ENCODE results near the gene RFPL2. TPM values are rescaled to one million over a fixed set of nuclear protein-coding genes. Genes with fewer than 3 reads are reported as not detected.
"Not testable (repeated sequence)": the region's sequence is repeated elsewhere in the genome, so short reads cannot be mapped to it uniquely, and the experiment has no call there.

RFPL2 gene
- polyA plus RNA-seq, 4 donors = 0.10 to 0.19 TPM; not detected in 2

DNA sequence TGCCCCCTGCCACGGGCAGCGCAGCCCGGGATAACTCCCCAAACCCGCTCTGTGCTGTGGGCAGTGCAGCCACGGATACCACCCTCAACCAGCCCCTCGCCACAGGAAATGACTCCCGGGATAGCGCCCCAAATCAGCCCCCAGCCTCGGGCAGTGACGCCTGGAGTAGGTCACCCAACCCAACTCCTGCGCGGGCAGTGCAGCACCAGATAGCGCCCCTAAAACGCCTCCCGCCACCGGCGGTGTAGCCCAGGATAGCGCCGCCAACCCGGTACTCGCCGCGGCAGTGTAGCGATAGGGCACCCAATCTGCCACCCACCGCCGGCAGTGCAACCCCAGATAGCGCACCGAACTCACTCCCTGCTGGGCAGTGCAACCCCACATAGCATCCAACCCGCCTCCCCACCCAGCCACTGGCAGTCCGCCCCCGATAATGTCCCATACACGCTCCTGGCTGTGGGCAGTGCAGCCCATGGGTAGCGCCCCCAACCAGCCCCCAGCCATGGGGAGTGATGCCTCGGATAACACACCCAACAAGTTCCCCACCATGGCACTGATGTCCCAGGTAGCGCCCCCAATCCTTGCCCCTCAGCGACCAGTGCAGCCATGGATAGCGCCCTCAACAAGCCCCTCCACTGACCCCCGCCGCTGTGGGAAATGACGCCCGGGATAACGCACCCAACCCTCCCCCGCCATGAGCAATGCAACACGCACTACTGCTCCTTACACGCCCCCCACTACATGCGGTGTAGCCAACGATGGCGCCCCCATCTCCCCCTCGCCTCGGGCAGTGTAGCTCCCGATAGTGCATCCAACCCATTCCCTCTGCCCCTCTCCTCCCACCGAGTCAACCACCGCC, 1.5 kb downstream of the RFPL2 start:
- Histone ChIP-seq H3K4me3 (ENCODE audit: low read depth in 1 of 3, low read length in 3 of 3) (peak overlapping the region in 2 of 3 donors; percentile 26 to 40), H3K27me3 (ENCODE audit: control insufficient read depth in 3 of 3, insufficient read depth in 3 of 3, low read length in 3 of 3) (peaks cover 0 to 12% (median 2%) of the 10 kb centered on the region in 3 donors), H3K27ac (ENCODE audit: low read depth in 1 of 3, low read length in 2 of 3) (no peak overlapping the region), H3K36me3 (ENCODE audit: control insufficient read depth in 3 of 3, insufficient read depth in 2 of 3, low read depth in 1 of 3, low read length in 3 of 3) (no peaks in the 10 kb centered on the region), H3K4me1 (ENCODE audit: control insufficient read depth in 3 of 3, insufficient read depth in 2 of 3, low read depth in 1 of 3, low read length in 2 of 3) (peaks cover 0 to 10% (median 0%) of the 10 kb centered on the region in 3 donors), H3K9me3 (ENCODE audit: control insufficient read depth in 2 of 2, insufficient read depth in 1 of 2, low read depth in 1 of 2, low read length in 1 of 2) (no peaks in the 10 kb centered on the region)
- peak in 1 of 2 donors; percentile 27 for DNase-seq
- no peak for FAIRE-seq
- 33 to 40% (median 35%) methylated on average over 47 to 53 of the region's 53 CpGs for WGBS, 3 donors

DNA sequence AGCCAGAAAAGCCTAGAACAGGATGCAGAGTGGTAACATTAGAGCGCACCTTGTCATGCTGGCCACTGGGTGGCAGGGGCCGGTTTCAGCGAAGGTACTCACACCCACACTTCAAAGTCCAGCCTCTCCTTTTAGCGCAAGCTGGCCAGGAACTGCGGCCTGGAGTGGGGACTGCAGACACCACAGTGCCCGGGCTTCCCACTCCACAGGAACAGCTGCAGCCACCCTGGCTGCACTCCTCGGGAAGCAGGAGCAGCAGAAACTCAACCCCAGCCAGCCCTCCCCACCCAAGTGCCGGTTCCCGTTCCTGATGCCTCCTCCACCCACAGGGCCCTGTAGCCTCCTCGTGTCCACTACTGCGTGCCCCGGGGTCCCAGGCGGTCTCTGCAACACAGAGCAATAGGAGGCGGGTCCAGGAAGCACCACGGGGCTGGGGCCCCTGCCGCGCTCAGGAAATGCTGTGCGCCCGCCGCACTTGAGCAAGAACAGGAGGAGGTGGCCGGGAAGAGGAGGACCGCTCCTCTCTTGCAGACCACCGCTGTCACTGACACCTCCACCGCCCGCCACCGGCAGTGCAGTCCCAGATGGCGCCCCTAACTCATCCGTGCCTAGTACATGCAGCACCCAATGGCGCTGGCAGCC, 2.2 kb downstream of the RFPL2 start:
- Histone ChIP-seq H3K4me1 (ENCODE audit: control insufficient read depth in 3 of 3, insufficient read depth in 2 of 3, low read depth in 1 of 3, low read length in 2 of 3) (peaks cover 0 to 10% (median 0%) of the 10 kb centered on the region in 3 donors), H3K9me3 (ENCODE audit: control insufficient read depth in 2 of 2, insufficient read depth in 1 of 2, low read depth in 1 of 2, low read length in 1 of 2) (no peaks in the 10 kb centered on the region), H3K27ac (ENCODE audit: low read depth in 1 of 3, low read length in 2 of 3) (no peak overlapping the region), H3K4me3 (ENCODE audit: low read depth in 1 of 3, low read length in 3 of 3) (peak overlapping the region in 2 of 3 donors; percentile 26 to 40), H3K27me3 (ENCODE audit: control insufficient read depth in 3 of 3, insufficient read depth in 3 of 3, low read length in 3 of 3) (peaks cover 0 to 12% (median 5%) of the 10 kb centered on the region in 3 donors), H3K36me3 (ENCODE audit: control insufficient read depth in 3 of 3, insufficient read depth in 2 of 3, low read depth in 1 of 3, low read length in 3 of 3) (no peaks in the 10 kb centered on the region)
- FAIRE-seq (no peak), DNase-seq (peak; percentile 84 to 87)
- WGBS, 3 donors = 4 to 19% (median 8%) methylated on average over 21 to 29 of the region's 29 CpGs

DNA sequence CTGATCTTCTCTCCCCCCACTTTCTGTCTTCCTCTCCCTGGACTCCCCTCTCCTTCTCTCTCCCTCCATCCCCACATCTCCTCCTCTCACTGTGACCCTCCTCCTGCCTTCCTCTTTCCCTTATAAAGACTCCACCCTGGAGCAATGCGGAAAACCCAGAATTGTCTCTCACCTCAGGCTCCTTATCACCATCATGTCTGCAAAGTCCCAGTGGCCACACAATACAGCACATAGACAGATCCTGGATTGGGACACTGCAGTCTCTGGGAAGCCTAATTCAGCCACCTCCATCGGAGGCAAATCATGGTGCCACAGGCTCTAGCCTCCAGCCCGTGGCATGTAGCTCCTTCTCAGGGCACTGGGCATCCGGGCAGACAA, 2.7 kb downstream of the RFPL2 start:
- Histone ChIP-seq H3K27me3 (ENCODE audit: control insufficient read depth in 3 of 3, insufficient read depth in 3 of 3, low read length in 3 of 3) (peaks cover 0 to 12% (median 5%) of the 10 kb centered on the region in 3 donors), H3K9me3 (ENCODE audit: control insufficient read depth in 2 of 2, insufficient read depth in 1 of 2, low read depth in 1 of 2, low read length in 1 of 2) (no peaks in the 10 kb centered on the region), H3K36me3 (ENCODE audit: control insufficient read depth in 3 of 3, insufficient read depth in 2 of 3, low read depth in 1 of 3, low read length in 3 of 3) (no peaks in the 10 kb centered on the region), H3K27ac (ENCODE audit: low read depth in 1 of 3, low read length in 2 of 3) (no peak overlapping the region), H3K4me1 (ENCODE audit: control insufficient read depth in 3 of 3, insufficient read depth in 2 of 3, low read depth in 1 of 3, low read length in 2 of 3) (peaks cover 0 to 10% (median 0%) of the 10 kb centered on the region in 3 donors), H3K4me3 (ENCODE audit: low read depth in 1 of 3, low read length in 3 of 3) (no peak overlapping the region)
- WGBS, 3 donors = 14 to 26% (median 19%) methylated on average over 4 of the region's 4 CpGs
- no peak for FAIRE-seq
- no peak for DNase-seq

DNA sequence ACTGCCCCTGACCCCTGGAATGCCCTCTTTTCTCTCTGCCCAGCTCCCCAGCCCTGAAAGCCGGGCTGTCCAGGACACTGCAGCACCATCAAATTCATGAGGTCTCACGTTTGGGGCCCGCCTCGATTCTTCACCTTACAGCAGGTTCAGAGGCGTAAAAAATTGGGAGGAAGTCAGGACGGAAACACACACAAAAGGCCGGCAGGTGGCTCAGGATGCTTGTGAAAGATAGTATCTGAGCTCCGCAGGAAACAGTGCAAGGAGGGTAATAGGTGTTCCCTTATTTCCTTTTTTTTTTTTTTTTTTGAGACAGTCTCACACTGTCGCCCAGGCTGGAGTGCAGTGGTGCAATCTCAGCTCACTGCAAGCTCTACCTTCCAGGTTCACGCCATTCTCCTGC, 4.1 kb downstream of the RFPL2 start:
- peaks cover 0 to 12% (median 5%) of the 10 kb centered on the region in 3 donors for H3K27me3 ChIP-seq (ENCODE audit: control insufficient read depth in 3 of 3, insufficient read depth in 3 of 3, low read length in 3 of 3)
- no peak overlapping the region for H3K4me3 ChIP-seq (ENCODE audit: low read depth in 1 of 3, low read length in 3 of 3)
- 58 to 87% (median 62%) methylated on average over 10 of the region's 10 CpGs for WGBS, 3 donors
- no peaks in the 10 kb centered on the region for H3K36me3 ChIP-seq (ENCODE audit: control insufficient read depth in 3 of 3, insufficient read depth in 2 of 3, low read depth in 1 of 3, low read length in 3 of 3)
- DNase-seq (no peak), FAIRE-seq (no peak)
- no peak overlapping the region for H3K27ac ChIP-seq (ENCODE audit: low read depth in 1 of 3, low read length in 2 of 3)
- H3K4me1 ChIP-seq (ENCODE audit: control insufficient read depth in 3 of 3, insufficient read depth in 2 of 3, low read depth in 1 of 3, low read length in 2 of 3) = peaks cover 0 to 10% (median 0%) of the 10 kb centered on the region in 3 donors
- H3K9me3 ChIP-seq (ENCODE audit: control insufficient read depth in 2 of 2, insufficient read depth in 1 of 2, low read depth in 1 of 2, low read length in 1 of 2) = no peaks in the 10 kb centered on the region

DNA sequence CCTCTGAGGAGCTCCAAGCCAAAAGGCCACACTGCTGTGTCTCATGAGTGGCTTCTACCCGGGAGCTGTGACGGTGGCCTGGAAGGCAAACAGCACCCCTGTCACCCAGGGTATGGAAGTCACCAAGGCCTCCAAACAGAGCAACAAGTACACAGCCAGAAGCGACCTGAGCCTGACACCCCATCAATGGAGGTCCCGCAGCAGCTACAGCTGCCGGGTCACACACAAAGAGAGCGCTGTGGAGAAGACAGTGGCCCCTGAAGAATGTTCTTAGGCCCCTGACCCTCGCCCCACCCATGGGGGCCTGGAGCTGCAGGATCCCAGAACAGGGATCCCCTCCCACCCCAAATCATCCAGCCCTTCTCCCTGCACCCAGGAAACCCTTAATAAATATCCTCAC, 4.9 kb downstream of the RFPL2 start:
- Histone ChIP-seq H3K4me1 (ENCODE audit: control insufficient read depth in 3 of 3, insufficient read depth in 2 of 3, low read depth in 1 of 3, low read length in 2 of 3) (peaks cover 0 to 10% (median 0%) of the 10 kb centered on the region in 3 donors), H3K4me3 (ENCODE audit: low read depth in 1 of 3, low read length in 3 of 3) (no peak overlapping the region), H3K27me3 (ENCODE audit: control insufficient read depth in 3 of 3, insufficient read depth in 3 of 3, low read length in 3 of 3) (peaks cover 0 to 12% (median 5%) of the 10 kb centered on the region in 3 donors), H3K27ac (ENCODE audit: low read depth in 1 of 3, low read length in 2 of 3) (no peak overlapping the region), H3K9me3 (ENCODE audit: control insufficient read depth in 2 of 2, insufficient read depth in 1 of 2, low read depth in 1 of 2, low read length in 1 of 2) (no peaks in the 10 kb centered on the region), H3K36me3 (ENCODE audit: control insufficient read depth in 3 of 3, insufficient read depth in 2 of 3, low read depth in 1 of 3, low read length in 3 of 3) (no peaks in the 10 kb centered on the region)
- no peak for FAIRE-seq
- DNase-seq = no peak
- 76 to 90% (median 83%) methylated on average over 5 to 7 of the region's 7 CpGs for WGBS, 3 donors

DNA sequence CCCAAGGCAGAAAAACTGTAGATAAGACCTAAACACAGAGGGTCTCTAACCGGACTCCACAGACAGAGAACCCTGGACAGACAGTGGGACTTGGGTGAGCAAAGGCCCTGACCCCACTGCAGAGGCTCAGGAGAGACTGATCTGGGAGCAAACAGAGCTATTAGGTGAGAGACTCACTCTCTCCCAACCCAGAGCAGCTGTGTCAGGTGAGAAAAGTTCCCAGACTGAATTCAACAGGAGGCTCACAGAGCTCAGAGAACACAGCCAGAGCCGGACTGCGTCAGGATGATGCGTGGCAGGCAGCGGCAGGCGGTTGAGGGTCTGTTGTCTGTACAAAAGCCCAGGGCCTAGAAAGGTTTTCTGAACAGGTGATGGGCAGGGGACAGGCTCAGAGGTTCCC, 5.5 kb downstream of the RFPL2 start:
- Histone ChIP-seq H3K4me1 (ENCODE audit: control insufficient read depth in 3 of 3, insufficient read depth in 2 of 3, low read depth in 1 of 3, low read length in 2 of 3) (peaks cover 0 to 10% (median 0%) of the 10 kb centered on the region in 3 donors), H3K36me3 (ENCODE audit: control insufficient read depth in 3 of 3, insufficient read depth in 2 of 3, low read depth in 1 of 3, low read length in 3 of 3) (no peaks in the 10 kb centered on the region), H3K4me3 (ENCODE audit: low read depth in 1 of 3, low read length in 3 of 3) (no peak overlapping the region), H3K9me3 (ENCODE audit: control insufficient read depth in 2 of 2, insufficient read depth in 1 of 2, low read depth in 1 of 2, low read length in 1 of 2) (no peaks in the 10 kb centered on the region), H3K27ac (ENCODE audit: low read depth in 1 of 3, low read length in 2 of 3) (no peak overlapping the region), H3K27me3 (ENCODE audit: control insufficient read depth in 3 of 3, insufficient read depth in 3 of 3, low read length in 3 of 3) (peaks cover 0 to 12% (median 5%) of the 10 kb centered on the region in 3 donors)
- no peak for FAIRE-seq
- no peak for DNase-seq
- 93 to 94% (median 93%) methylated on average over 6 of the region's 6 CpGs for WGBS, 3 donors

DNA sequence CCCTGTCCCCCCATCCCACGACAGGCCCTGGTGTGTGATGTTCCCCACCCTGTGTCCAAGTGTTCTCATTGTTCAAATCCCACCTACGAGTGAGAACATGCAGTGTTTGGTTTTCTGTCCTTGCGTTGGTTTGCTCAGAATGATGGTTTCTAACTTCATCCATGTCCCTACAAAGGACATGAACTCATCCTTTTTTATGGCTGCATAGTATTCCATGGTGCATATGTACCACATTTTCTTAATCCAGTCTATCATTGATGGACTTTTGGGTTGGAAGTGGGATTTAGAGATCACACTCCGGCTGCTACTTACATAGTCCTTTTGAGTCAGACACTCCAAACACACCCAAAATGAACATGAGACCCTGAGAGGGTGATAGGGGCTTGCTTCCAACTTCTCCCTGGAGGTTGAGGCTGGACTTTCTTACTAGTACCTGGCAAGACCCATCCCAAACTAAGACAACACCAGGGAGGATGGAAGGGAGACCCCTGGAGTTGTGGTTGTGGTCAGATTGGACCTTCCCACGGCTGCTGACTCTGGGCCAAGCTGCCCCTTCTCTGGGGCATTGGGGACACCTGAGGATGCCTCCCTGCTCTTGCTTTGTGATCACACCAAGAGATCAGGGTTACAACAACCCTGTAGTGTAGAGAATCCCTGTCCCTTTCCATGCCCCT, 7.2 kb downstream of the RFPL2 start:
- not testable (repeated sequence) for H3K36me3 ChIP-seq (ENCODE audit: control insufficient read depth in 3 of 3, insufficient read depth in 2 of 3, low read depth in 1 of 3, low read length in 3 of 3); H3K9me3 ChIP-seq (ENCODE audit: control insufficient read depth in 2 of 2, insufficient read depth in 1 of 2, low read depth in 1 of 2, low read length in 1 of 2); H3K27ac ChIP-seq (ENCODE audit: low read depth in 1 of 3, low read length in 2 of 3); H3K4me3 ChIP-seq (ENCODE audit: low read depth in 1 of 3, low read length in 3 of 3); H3K4me1 ChIP-seq (ENCODE audit: control insufficient read depth in 3 of 3, insufficient read depth in 2 of 3, low read depth in 1 of 3, low read length in 2 of 3); H3K27me3 ChIP-seq (ENCODE audit: control insufficient read depth in 3 of 3, insufficient read depth in 3 of 3, low read length in 3 of 3); DNase-seq; FAIRE-seq
- 82 to 90% (median 87%) methylated on average over 5 of the region's 5 CpGs for WGBS, 3 donors

DNA sequence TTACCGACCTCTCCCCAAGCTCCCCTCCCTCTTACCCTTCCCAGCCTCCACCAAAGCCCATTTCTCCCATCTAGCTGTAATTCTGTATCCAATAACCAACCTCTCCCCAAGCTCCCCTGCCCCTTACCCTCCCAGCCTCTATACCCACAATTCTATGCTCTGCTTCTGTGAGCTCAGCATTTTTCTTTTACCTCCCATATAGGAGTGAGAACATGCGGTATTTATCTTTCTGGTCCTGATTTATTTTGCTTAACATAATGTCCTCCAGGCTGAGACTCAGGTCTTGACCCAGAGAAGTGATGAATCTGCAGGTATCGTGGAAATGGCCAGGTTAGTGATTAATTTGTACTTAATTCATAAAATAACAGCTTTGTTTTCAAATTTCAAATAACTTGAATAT, 9.0 kb downstream of the RFPL2 start:
- not testable (repeated sequence) for H3K4me1 ChIP-seq (ENCODE audit: control insufficient read depth in 3 of 3, insufficient read depth in 2 of 3, low read depth in 1 of 3, low read length in 2 of 3); FAIRE-seq; H3K27ac ChIP-seq (ENCODE audit: low read depth in 1 of 3, low read length in 2 of 3); H3K36me3 ChIP-seq (ENCODE audit: control insufficient read depth in 3 of 3, insufficient read depth in 2 of 3, low read depth in 1 of 3, low read length in 3 of 3); H3K4me3 ChIP-seq (ENCODE audit: low read depth in 1 of 3, low read length in 3 of 3); DNase-seq; H3K27me3 ChIP-seq (ENCODE audit: control insufficient read depth in 3 of 3, insufficient read depth in 3 of 3, low read length in 3 of 3); H3K9me3 ChIP-seq (ENCODE audit: control insufficient read depth in 2 of 2, insufficient read depth in 1 of 2, low read depth in 1 of 2, low read length in 1 of 2)
- 57 to 76% (median 64%) methylated on average over 3 of the region's 3 CpGs for WGBS, 3 donors
